ENCODE results near the gene GMDS. TPM values are rescaled to one million over a fixed set of nuclear protein-coding genes. Genes with fewer than 3 reads are reported as not detected.

Gene GMDS
- total and polyA plus RNA-seq, 2 of the 4 experiments (the other 2 are of a cell fraction), result 7.3 to 21.9 TPM

- TF ChIP-seq ELK1 (IDR thresholded peaks at IDR 0.05; ENCODE audit: borderline replicate concordance, low read depth, low read length), result no peak
These were observed 412.3 kb downstream of the GMDS start (continued) for GRCh38 chr6:1832844-1833787.

GRCh38 chr6:1832358-1832757 is 413.0 kb downstream of the GMDS start:
- H3K27ac ChIP-seq (ENCODE audit: insufficient read depth, low read length), result no peak overlapping the region
- H3K4ac ChIP-seq (ENCODE audit: low read depth, low read length), result no peak overlapping the region
- no peak overlapping the region for H4K91ac ChIP-seq (ENCODE audit: insufficient read depth, low read depth, low read length)
- CTCF ChIA-PET, result no interaction called here
- no peak overlapping the region for H3K9ac ChIP-seq (ENCODE audit: low read depth, low read length)
- no peak for DNase-seq
- dilution Hi-C loops (cut with HindIII; ENCODE audit: low sequenced_read_pairs, unreplicated experiment) (no loop called here), in situ Hi-C loops (cut with MboI; ENCODE audit: low sequenced_read_pairs) (no loop called here), intact Hi-C loops (cut with micrococcal nuclease) (no loop called here)
- H3K9me3 ChIP-seq (ENCODE audit: control insufficient read depth, insufficient read depth, low read length), result peaks cover 2% of the 10 kb centered on the region; the same call in 1 of the 2 replicates
- H4K20me1 ChIP-seq (ENCODE audit: insufficient read depth, low read length), result no peaks in the 10 kb centered on the region
- H3K4me3 ChIP-seq (ENCODE audit: insufficient read depth, low read depth, low read length), result no peak overlapping the region
- H2AFZ ChIP-seq (replicated peaks; ENCODE audit: low read length, poor library complexity), result no peak overlapping the region
- no peak overlapping the region for H2AK9ac ChIP-seq (replicated peaks; ENCODE audit: low read depth, low read length, poor library complexity)
- peaks cover 1% of the 10 kb centered on the region; the same call in 1 of the 2 replicates for H3K4me1 ChIP-seq (ENCODE audit: control insufficient read depth, insufficient read depth, low read length)
- H2AK5ac ChIP-seq (ENCODE audit: low read depth, low read length), result no peak overlapping the region
- H4K8ac ChIP-seq (ENCODE audit: low read depth in 2 of 2, low read length in 2 of 2), result no peak overlapping the region
- no peak overlapping the region for H3K56ac ChIP-seq (ENCODE audit: extremely low read depth, insufficient read depth, low read length)
- H2BK120ac ChIP-seq (ENCODE audit: low read depth, low read length), result no peak overlapping the region
- no TSS peak for BruUV-seq (replicated peaks)
- H3K79me1 ChIP-seq (ENCODE audit: low read depth in 1 of 2, low read length in 2 of 2), result no peaks in the 10 kb centered on the region
- H3K23ac ChIP-seq (ENCODE audit: low read depth, low read length), result no peak overlapping the region
- no peak overlapping the region for H3K14ac ChIP-seq (replicated peaks; ENCODE audit: low read depth, low read length)
- H3K18ac ChIP-seq (ENCODE audit: low read depth, low read length), result no peak overlapping the region
- 60% methylated on average over 1 of the region's 3 CpGs; no CpG with 5 or more reads in 1 of the 2 experiments for WGBS, 2 experiments (ENCODE audit: extremely low coverage in 2 of 2, insufficient read length in 1 of 2)
- H2BK20ac ChIP-seq (ENCODE audit: low read depth, low read length), result no peak overlapping the region
- peak overlapping the region; percentile 14; the same call in 1 of the 3 replicates for H2BK15ac ChIP-seq (ENCODE audit: low read depth, low read length)
- POLR2A ChIA-PET (ENCODE audit: unreplicated experiment), result no interaction called here
- no peak overlapping the region for H2BK5ac ChIP-seq (ENCODE audit: low read depth, low read length, poor library complexity, severe bottlenecking)
- ATAC-seq (ENCODE audit: low read depth), result no peak
- no peaks in the 10 kb centered on the region for H3K27me3 ChIP-seq (ENCODE audit: control insufficient read depth, insufficient read depth, low read length)
- H3K9me1 ChIP-seq (ENCODE audit: insufficient read depth, low read length), result 0 out of 2 replicates have a peak, but pooled peaks cover 2% of the 10 kb centered on the region
- H3K4me2 ChIP-seq (ENCODE audit: low read depth, low read length), result no peak overlapping the region
- no peaks in the 10 kb centered on the region for H3K36me3 ChIP-seq (ENCODE audit: control insufficient read depth, insufficient read depth, low read length)
- H4K5ac ChIP-seq (ENCODE audit: low read depth, low read length), result no peak overlapping the region
- TF ChIP-seq ELK1 (IDR thresholded peaks at IDR 0.05; ENCODE audit: borderline replicate concordance, low read depth, low read length), result no peak
- no peak for TF ChIP-seq POLR2A (IDR thresholded peaks at IDR 0.05; ENCODE audit: low read depth, low read length)
- no peak for TF ChIP-seq MXI1 (IDR thresholded peaks at IDR 0.05; ENCODE audit: borderline replicate concordance, low read depth, low read length)
- no peak for TF ChIP-seq RFX5 (IDR thresholded peaks at IDR 0.05; ENCODE audit: low read depth, low read length)
- TF ChIP-seq CTCF (conservative IDR thresholded peaks at IDR 0.05; ENCODE audit: low read depth, low read length), result no peak
- TF ChIP-seq MAFK (IDR thresholded peaks at IDR 0.05; ENCODE audit: low read depth, low read length), result no peak
- no peak for TF ChIP-seq MAZ (IDR thresholded peaks at IDR 0.05; ENCODE audit: borderline replicate concordance, low read depth, low read length)
- no peak for TF ChIP-seq RAD21 (IDR thresholded peaks at IDR 0.05; ENCODE audit: low read length)
- no peak for TF ChIP-seq USF2 (IDR thresholded peaks at IDR 0.05; ENCODE audit: low read depth, low read length)
- TF ChIP-seq NFE2L2 (IDR thresholded peaks at IDR 0.05; ENCODE audit: low read depth, low read length), result no peak
